K562 (cell line): ENCODE measurements around the gene ATF3. TPM values are rescaled to one million over a fixed set of nuclear protein-coding genes. Genes with fewer than 3 reads are reported as not detected.
A peak's percentile ranks its signal among the peaks of the same experiment; 100 is the strongest.

Experiments
- BRF2 ChIP-seq: IDR thresholded peaks from 3 replicates; pipeline ENCODE4 v1.6.1; 2011; ENCODE audit warnings: borderline replicate concordance, mild to moderate bottlenecking; ENCODE audit not compliant: insufficient read length, insufficient read depth
- CBFA2T2 ChIP-seq: fragments of 450-650 bp; conservative IDR thresholded peaks from 2 replicates; pipeline ENCODE4 v1.6.1; 2017; ENCODE audit warnings: mild to moderate bottlenecking
- CBX3 ChIP-seq, 2 experiments: IDR thresholded peaks; 1 replicate in 1 of 2; 2 replicates in 1 of 2; pipeline ENCODE4 v1.6.1; 2012; ENCODE audit warnings: inconsistent platforms in 2 of 2, low read length in 2 of 2, borderline replicate concordance in 1 of 2, control low read depth in 1 of 2
- CREM ChIP-seq: IDR thresholded peaks from 2 replicates; pipeline ENCODE4 v1.6.1; 2014; ENCODE audit warnings: antibody characterized with exemption, low read depth
- FOXM1 ChIP-seq, 2 experiments: fragments of 450-650 bp in 1 of 2; sonication (generic) in 1 of 2; formaldehyde crosslinking in 1 of 2; IDR thresholded peaks; 2 replicates each; pipeline versions ENCODE4 v1.6.1 to v1.9.0; 2017 to 2022; ENCODE audit warnings: low read depth in 2 of 2, mild to moderate bottlenecking in 2 of 2, missing genetic modification reagents in 1 of 2, moderate library complexity in 1 of 2
- GTF2A2 ChIP-seq: IDR thresholded peaks from 2 replicates; pipeline ENCODE4 v1.6.1; 2016; ENCODE audit warnings: mild to moderate bottlenecking, missing genetic modification characterization, missing compliant biosample characterization
- GTF2B ChIP-seq: IDR thresholded peaks from 2 replicates; pipeline ENCODE4 v1.6.1; 2011; ENCODE audit not compliant: insufficient read length; ENCODE audit errors: extremely low read depth
- POLR2AphosphoS5 ChIP-seq: IDR thresholded peaks from 2 replicates; pipeline ENCODE4 v1.6.1; 2011; ENCODE audit warnings: mild to moderate bottlenecking, low read depth, low read length, moderate library complexity; ENCODE audit not compliant: control insufficient read depth, insufficient read depth
- SP2 ChIP-seq: IDR thresholded peaks from 2 replicates; pipeline ENCODE4 v1.6.1; 2011; ENCODE audit warnings: mild to moderate bottlenecking, low read depth, low read length, moderate library complexity; ENCODE audit not compliant: poor library complexity, severe bottlenecking; ENCODE audit errors: extremely low read depth
- TCF7 ChIP-seq: sonication (generic); IDR thresholded peaks from 2 replicates; pipeline ENCODE4 v1.6.1; 2016; ENCODE audit warnings: antibody characterized with exemption, borderline replicate concordance
- U2AF2 ChIP-seq: fragments of 200-400 bp; formaldehyde crosslinking; optimal IDR thresholded peaks from 2 replicates; pipeline ENCODE3; 2017; ENCODE audit warnings: low read depth, mild to moderate bottlenecking, low read length
- YY1 ChIP-seq, 3 experiments: IDR thresholded peaks; 2 replicates each; pipeline ENCODE4 v1.6.1; 2011; ENCODE audit warnings: low read length in 2 of 3, mild to moderate bottlenecking in 2 of 3, moderate library complexity in 2 of 3, borderline replicate concordance in 1 of 3, control low read depth in 1 of 3, low read depth in 1 of 3; ENCODE audit not compliant: insufficient read depth in 3 of 3, insufficient replicate concordance in 2 of 3, control insufficient read depth in 1 of 3, insufficient read length in 1 of 3; ENCODE audit errors: extremely low read depth in 1 of 3
- ZNF239 ChIP-seq: fragments of 250-450 bp; sonication (Bioruptor Pico); IDR thresholded peaks from 2 replicates; pipeline ENCODE4 v1.4.0; 2020; ENCODE audit warnings: mild to moderate bottlenecking
- ZNF3 ChIP-seq: fragments of 250-450 bp; sonication (Bioruptor Pico); IDR thresholded peaks from 2 replicates; pipeline ENCODE4 v1.5.0; 2021; ENCODE audit warnings: mild to moderate bottlenecking, moderate library complexity
- ZNF76 ChIP-seq: fragments of 250-450 bp; sonication (Bioruptor Pico); IDR thresholded peaks from 2 replicates; pipeline ENCODE4 v1.4.0; 2020; ENCODE audit warnings: mild to moderate bottlenecking, moderate library complexity, borderline replicate concordance
- polyA plus RNA-seq, 8 experiments: library from polyadenylated mRNA; depleted of rRNA in 4 of 8; stranded (reverse) in 5 of 8; unstranded in 3 of 8; fragments of >200 nt; fragmentation: Nextera tagmentation in 2 of 8; fragmentation: Illumina TruSeq in 1 of 8; extraction: Ambion mirVana in 2 of 8; extraction: Trizol in 1 of 8; gene quantifications; 2 replicates each; pipeline versions ENCODE4 v1.2.1 to v1.2.3, GENCODE V29; 2011 to 2014; ENCODE audit warnings: inconsistent platforms in 1 of 8, missing spikeins in 1 of 8
- total RNA-seq, 7 experiments: library from RNA; depleted of rRNA in 6 of 7; stranded (reverse); fragments of >200 nt in 6 of 7; fragmentation: Illumina TruSeq in 2 of 7; extraction: Trizol in 2 of 7; gene quantifications; 2 replicates each; pipeline versions ENCODE4 v1.2.1 to v1.2.3, GENCODE V29; 2011 to 2021; ENCODE audit warnings: low replicate concordance in 1 of 7
- TF ChIP-seq, protein P1 (sequence below), 2 experiments: fragments of 450-650 bp; conservative IDR thresholded peaks; 2 replicates each; pipeline ENCODE4 v1.6.1; 2017; ENCODE audit warnings: mild to moderate bottlenecking in 2 of 2, moderate library complexity in 2 of 2
- TF ChIP-seq, protein P2 (sequence below): fragments of 450-650 bp; formaldehyde crosslinking; IDR thresholded peaks from 2 replicates; pipeline ENCODE4 v1.4.0; 2020; ENCODE audit warnings: mild to moderate bottlenecking
- TF ChIP-seq, protein P3 (sequence below): fragments of 450-650 bp; formaldehyde crosslinking; IDR thresholded peaks from 2 replicates; pipeline ENCODE4 v1.4.0; 2020; ENCODE audit warnings: mild to moderate bottlenecking, moderate library complexity
- TF ChIP-seq, protein P4 (sequence below): sonication (generic); formaldehyde crosslinking; IDR thresholded peaks from 2 replicates; pipeline ENCODE4 v1.8.0; 2022; ENCODE audit warnings: missing genetic modification reagents, mild to moderate bottlenecking, borderline replicate concordance

The ATF3 gene
- total and polyA plus RNA-seq, 9 of the 15 experiments (the other 6 are each of a cell fraction or from before 2014, with no cell fraction given), result 3.5 to 28.2 (median 19.8) TPM

GRCh38 chr1:212608392-212608958 lies at the start of gene ATF3 (continued):
- TF ChIP-seq CBX3 (IDR thresholded peaks at IDR 0.05; ENCODE audit: borderline replicate concordance in 1 of 2, low read length in 2 of 2), result no peak; a peak in 2 of 3 replicates
- TF ChIP-seq, protein P1, sequence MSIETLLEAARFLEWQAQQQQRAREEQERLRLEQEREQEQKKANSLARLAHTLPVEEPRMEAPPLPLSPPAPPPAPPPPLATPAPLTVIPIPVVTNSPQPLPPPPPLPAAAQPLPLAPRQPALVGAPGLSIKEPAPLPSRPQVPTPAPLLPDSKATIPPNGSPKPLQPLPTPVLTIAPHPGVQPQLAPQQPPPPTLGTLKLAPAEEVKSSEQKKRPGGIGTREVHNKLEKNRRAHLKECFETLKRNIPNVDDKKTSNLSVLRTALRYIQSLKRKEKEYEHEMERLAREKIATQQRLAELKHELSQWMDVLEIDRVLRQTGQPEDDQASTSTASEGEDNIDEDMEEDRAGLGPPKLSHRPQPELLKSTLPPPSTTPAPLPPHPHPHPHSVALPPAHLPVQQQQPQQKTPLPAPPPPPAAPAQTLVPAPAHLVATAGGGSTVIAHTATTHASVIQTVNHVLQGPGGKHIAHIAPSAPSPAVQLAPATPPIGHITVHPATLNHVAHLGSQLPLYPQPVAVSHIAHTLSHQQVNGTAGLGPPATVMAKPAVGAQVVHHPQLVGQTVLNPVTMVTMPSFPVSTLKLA (conservative IDR thresholded peaks at IDR 0.05), result peak; percentile 70 to 88
- TF ChIP-seq CREM, result peak; percentile 94
- TF ChIP-seq BRF2, result no peak
- TF ChIP-seq SP2, result no peak
- TF ChIP-seq, protein P2, sequence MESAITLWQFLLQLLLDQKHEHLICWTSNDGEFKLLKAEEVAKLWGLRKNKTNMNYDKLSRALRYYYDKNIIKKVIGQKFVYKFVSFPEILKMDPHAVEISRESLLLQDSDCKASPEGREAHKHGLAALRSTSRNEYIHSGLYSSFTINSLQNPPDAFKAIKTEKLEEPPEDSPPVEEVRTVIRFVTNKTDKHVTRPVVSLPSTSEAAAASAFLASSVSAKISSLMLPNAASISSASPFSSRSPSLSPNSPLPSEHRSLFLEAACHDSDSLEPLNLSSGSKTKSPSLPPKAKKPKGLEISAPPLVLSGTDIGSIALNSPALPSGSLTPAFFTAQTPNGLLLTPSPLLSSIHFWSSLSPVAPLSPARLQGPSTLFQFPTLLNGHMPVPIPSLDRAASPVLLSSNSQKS (CRISPR knock-in tag), result no peak
- TF ChIP-seq GTF2B, result peak; percentile 91
- TF ChIP-seq GTF2A2 (tag), result peak; percentile 95
- TF ChIP-seq, protein P3, sequence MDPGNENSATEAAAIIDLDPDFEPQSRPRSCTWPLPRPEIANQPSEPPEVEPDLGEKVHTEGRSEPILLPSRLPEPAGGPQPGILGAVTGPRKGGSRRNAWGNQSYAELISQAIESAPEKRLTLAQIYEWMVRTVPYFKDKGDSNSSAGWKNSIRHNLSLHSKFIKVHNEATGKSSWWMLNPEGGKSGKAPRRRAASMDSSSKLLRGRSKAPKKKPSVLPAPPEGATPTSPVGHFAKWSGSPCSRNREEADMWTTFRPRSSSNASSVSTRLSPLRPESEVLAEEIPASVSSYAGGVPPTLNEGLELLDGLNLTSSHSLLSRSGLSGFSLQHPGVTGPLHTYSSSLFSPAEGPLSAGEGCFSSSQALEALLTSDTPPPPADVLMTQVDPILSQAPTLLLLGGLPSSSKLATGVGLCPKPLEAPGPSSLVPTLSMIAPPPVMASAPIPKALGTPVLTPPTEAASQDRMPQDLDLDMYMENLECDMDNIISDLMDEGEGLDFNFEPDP (CRISPR knock-in tag), result no peak
- no peak for TF ChIP-seq FOXM1 (IDR thresholded peaks at IDR 0.05; ENCODE audit: low read depth)
- peak; percentile 35; the same call in 1 of the 2 replicates for TF ChIP-seq FOXM1 (CRISPR knock-in tag; IDR thresholded peaks at IDR 0.05; ENCODE audit: low read depth)
- TF ChIP-seq TCF7, result no peak
- TF ChIP-seq POLR2AphosphoS5, result peak; percentile 97
- TF ChIP-seq U2AF2, result no peak
- no peak for TF ChIP-seq ZNF239 (CRISPR knock-in tag)
- TF ChIP-seq YY1 (IDR thresholded peaks at IDR 0.05; ENCODE audit: borderline replicate concordance in 1 of 3, control insufficient read depth in 1 of 3, extremely low read depth in 1 of 3, insufficient read depth in 3 of 3, insufficient read length in 1 of 3, insufficient replicate concordance in 2 of 3, low read depth in 1 of 3, low read length in 2 of 3), result no peak
- no peak for TF ChIP-seq CBFA2T2
- TF ChIP-seq ZNF76, result no peak
- TF ChIP-seq ZNF3, result no peak
- TF ChIP-seq, protein P4, sequence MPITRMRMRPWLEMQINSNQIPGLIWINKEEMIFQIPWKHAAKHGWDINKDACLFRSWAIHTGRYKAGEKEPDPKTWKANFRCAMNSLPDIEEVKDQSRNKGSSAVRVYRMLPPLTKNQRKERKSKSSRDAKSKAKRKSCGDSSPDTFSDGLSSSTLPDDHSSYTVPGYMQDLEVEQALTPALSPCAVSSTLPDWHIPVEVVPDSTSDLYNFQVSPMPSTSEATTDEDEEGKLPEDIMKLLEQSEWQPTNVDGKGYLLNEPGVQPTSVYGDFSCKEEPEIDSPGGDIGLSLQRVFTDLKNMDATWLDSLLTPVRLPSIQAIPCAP (CRISPR knock-in tag), result peak; percentile 91; the same call in 1 of the 2 replicates
